Subcutaneous adipose tissue (tissue), 4 donors: ENCODE measurements around the gene CHMP4B. TPM values are rescaled to one million over a fixed set of nuclear protein-coding genes. Genes with fewer than 3 reads are reported as not detected.

Source experiments
- CTCF ChIP-seq: fragments of 450-650 bp; IDR thresholded peaks from one replicate; pipeline ENCODE4 v1.5.1; 2016; ENCODE audit warnings: low read depth, mild to moderate bottlenecking, control low read depth, antibody characterized with exemption, moderate library complexity
- total RNA-seq, 4 donors: library from RNA; depleted of rRNA; stranded (reverse); fragments of >200 nt; gene quantifications; one replicate each; pipeline ENCODE4 v1.1.0, GENCODE V29; 2016

Gene CHMP4B
- total RNA-seq, 4 donors from 2014 or later: 68.0 to 79.5 (median 69.5) TPM

- no peak for TF ChIP-seq CTCF
Observed at GRCh38 chr20:33835615-33836172, 24.5 kb downstream of the CHMP4B start.

GRCh38 chr20:33836277-33836676 is 25.1 kb downstream of the CHMP4B start:
- TF ChIP-seq CTCF: no peak

GRCh38 chr20:33837096-33837830 is 26.1 kb downstream of the CHMP4B start:
- TF ChIP-seq CTCF: no peak

GRCh38 chr20:33838035-33838864 is 27.1 kb downstream of the CHMP4B start:
- no peak for TF ChIP-seq CTCF

- no peak for TF ChIP-seq CTCF
Observed at GRCh38 chr20:33839591-33839990, 28.4 kb downstream of the CHMP4B start.

- TF ChIP-seq CTCF: no peak
Observed at GRCh38 chr20:33840160-33840559, 29.0 kb downstream of the CHMP4B start.
